Measurements from ENCODE around the gene SEMA3F. TPM values are rescaled to one million over a fixed set of nuclear protein-coding genes. Genes with fewer than 3 reads are reported as not detected.

The SEMA3F gene
- total RNA-seq, 4 donors from 2014 or later, result 11.9 to 46.5 (median 23.3) TPM

- Histone ChIP-seq H3K36me3 (no peaks in the 10 kb centered on the region), H3K27me3 (peaks cover 0 to 8% (median 6%) of the 10 kb centered on the region in 4 donors), H3K4me3 (peak overlapping the region; percentile 59 to 78 (median 68)), H3K27ac (replicated peaks in 1 of 4) (peak overlapping the region in 1 of 4 donors; percentile 85), H3K4me1 (peaks cover 14 to 49% (median 45%) of the 10 kb centered on the region in 4 donors), H3K9me3 (no peaks in the 10 kb centered on the region)
- DNase-seq (ENCODE audit: extremely low spot score), result no peak
- intact Hi-C loops (cut with DNase I), result loop anchor here (2.0 kb wide), 1 partner anchor 35 kb away; no protein-coding TSS in a partner anchor
- WGBS, result 70% methylated on average over 9 of the region's 9 CpGs
- no peak for TF ChIP-seq CTCF (IDR thresholded peaks at IDR 0.05)
- TF ChIP-seq POLR2A (IDR thresholded peaks at IDR 0.05; ENCODE audit: low read depth), result no peak
- no peak for TF ChIP-seq EP300 (IDR thresholded peaks at IDR 0.05)
- TF ChIP-seq POLR2AphosphoS5 (IDR thresholded peaks at IDR 0.05), result no peak
Measured at GRCh38 chr3:50153782-50154475, 1.2 kb upstream of the SEMA3F start.

GRCh38 chr3:50154476-50154839 lies 666 bp upstream of the SEMA3F start:
- peaks cover 0 to 8% (median 6%) of the 10 kb centered on the region in 4 donors for H3K27me3 ChIP-seq
- H3K9me3 ChIP-seq, result no peaks in the 10 kb centered on the region
- H3K4me1 ChIP-seq, result peaks cover 19 to 54% (median 50%) of the 10 kb centered on the region in 4 donors
- H3K4me3 ChIP-seq, result peak overlapping the region; percentile 59 to 78 (median 68)
- peak overlapping the region in 3 of 4 donors; percentile 78 to 85 (median 80) for H3K27ac ChIP-seq (replicated peaks in 1 of 4)
- intact Hi-C loops (cut with DNase I), result loop anchor here (2.0 kb wide), 1 partner anchor 34 kb away; no protein-coding TSS in a partner anchor
- peak; percentile 36 to 42 (median 36) for TF ChIP-seq CTCF (IDR thresholded peaks at IDR 0.05)
- no peak for TF ChIP-seq POLR2AphosphoS5 (IDR thresholded peaks at IDR 0.05)
- no peaks in the 10 kb centered on the region for H3K36me3 ChIP-seq
- no peak for DNase-seq (ENCODE audit: extremely low spot score)
- WGBS, result 11% methylated on average over 13 of the region's 34 CpGs

- H3K27ac ChIP-seq (replicated peaks in 1 of 4), result peak overlapping the region; percentile 78 to 85 (median 79)
- peaks cover 0 to 8% (median 6%) of the 10 kb centered on the region in 4 donors for H3K27me3 ChIP-seq
- H3K4me1 ChIP-seq, result peaks cover 22 to 65% (median 60%) of the 10 kb centered on the region in 4 donors
- H3K9me3 ChIP-seq, result no peaks in the 10 kb centered on the region
- H3K36me3 ChIP-seq, result no peaks in the 10 kb centered on the region
- TF ChIP-seq POLR2A (IDR thresholded peaks at IDR 0.05; ENCODE audit: low read depth), result no peak
- no peak for TF ChIP-seq POLR2AphosphoS5 (IDR thresholded peaks at IDR 0.05)
- TF ChIP-seq EP300 (IDR thresholded peaks at IDR 0.05), result no peak
- no peak for TF ChIP-seq CTCF (IDR thresholded peaks at IDR 0.05)
- intact Hi-C loops (cut with DNase I), result loop anchor here (2.0 kb wide), 1 partner anchor 33 kb away; no protein-coding TSS in a partner anchor
- 5% methylated on average over 6 of the region's 37 CpGs for WGBS
- H3K4me3 ChIP-seq, result peak overlapping the region; percentile 59 to 78 (median 68)
- no peak for DNase-seq (ENCODE audit: extremely low spot score)
Measured at GRCh38 chr3:50155491-50155878, 361 bp downstream of the SEMA3F start.

- peak overlapping the region; percentile 78 to 85 (median 79) for H3K27ac ChIP-seq (replicated peaks in 1 of 4)
- H3K4me3 ChIP-seq, result peak overlapping the region; percentile 59 to 78 (median 68)
- TF ChIP-seq CTCF (IDR thresholded peaks at IDR 0.05) (no peak), POLR2AphosphoS5 (IDR thresholded peaks at IDR 0.05) (no peak), EP300 (IDR thresholded peaks at IDR 0.05) (no peak), POLR2A (IDR thresholded peaks at IDR 0.05; ENCODE audit: low read depth) (no peak)
- intact Hi-C loops (cut with DNase I), result loop anchor here (2.0 kb wide), 1 partner anchor 33 kb away; no protein-coding TSS in a partner anchor
- H3K27me3 ChIP-seq, result peaks cover 0 to 8% (median 6%) of the 10 kb centered on the region in 4 donors
- peaks cover 26 to 69% (median 64%) of the 10 kb centered on the region in 4 donors for H3K4me1 ChIP-seq
- H3K9me3 ChIP-seq, result no peaks in the 10 kb centered on the region
- WGBS, result 62% methylated on average over 10 of the region's 13 CpGs
- H3K36me3 ChIP-seq, result no peaks in the 10 kb centered on the region
- no peak for DNase-seq (ENCODE audit: extremely low spot score)
Measured at GRCh38 chr3:50155891-50156290, 767 bp downstream of the SEMA3F start.
